GM21723 (cell line): ENCODE data around the gene NAXD.
"Not testable (repeated sequence)": the region's sequence is repeated elsewhere in the genome, so short reads cannot be mapped to it uniquely, and the experiment has no call there.

Experiments used
- ATAC-seq: cut with Tn5 transposase; IDR thresholded peaks from one replicate; pipeline ENCODE4 v1.9.1; 2021; ENCODE audit warnings: mild to moderate bottlenecking, moderate library complexity; ENCODE audit not compliant: unreplicated experiment

Gene NAXD

DNA sequence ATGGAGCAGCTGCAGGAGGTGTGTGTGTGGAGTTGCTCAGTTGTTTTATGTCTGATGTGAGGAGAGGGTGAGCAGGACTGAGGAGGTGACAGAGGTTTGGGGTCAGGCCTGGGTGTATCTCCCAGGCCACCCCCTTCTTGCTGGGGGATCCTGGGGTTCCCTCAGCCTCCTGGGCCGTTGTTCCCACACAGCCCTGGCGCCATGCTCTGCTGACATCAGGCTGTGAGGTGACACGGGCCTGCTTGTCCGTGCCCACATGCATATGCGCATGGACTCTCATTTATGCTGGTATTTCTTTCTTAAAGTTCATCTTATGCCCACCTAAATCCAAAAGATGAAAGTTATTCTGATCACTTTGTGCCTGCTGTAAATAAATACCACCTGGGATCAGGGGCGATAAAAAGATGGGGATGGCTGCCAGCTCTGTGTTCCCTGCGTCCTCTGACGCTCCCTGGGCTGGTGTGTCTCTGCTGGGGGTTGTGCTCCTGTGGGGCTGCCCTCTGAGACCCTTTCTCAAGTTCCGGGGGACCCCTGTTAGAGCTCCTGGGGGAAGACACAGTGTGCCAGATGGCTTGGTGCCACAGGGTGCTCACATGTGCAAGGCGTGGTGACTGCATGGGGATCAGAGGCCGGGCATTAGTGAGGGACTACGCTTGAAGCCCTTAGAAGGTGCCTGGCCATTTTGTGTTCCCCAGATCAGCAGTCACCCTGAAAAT lies 12.6 kb downstream of the NAXD start:
- ATAC-seq: no peak

GRCh38 chr13:110628477-110628793 lies 13.1 kb downstream of the NAXD start:
- no peak for ATAC-seq

DNA sequence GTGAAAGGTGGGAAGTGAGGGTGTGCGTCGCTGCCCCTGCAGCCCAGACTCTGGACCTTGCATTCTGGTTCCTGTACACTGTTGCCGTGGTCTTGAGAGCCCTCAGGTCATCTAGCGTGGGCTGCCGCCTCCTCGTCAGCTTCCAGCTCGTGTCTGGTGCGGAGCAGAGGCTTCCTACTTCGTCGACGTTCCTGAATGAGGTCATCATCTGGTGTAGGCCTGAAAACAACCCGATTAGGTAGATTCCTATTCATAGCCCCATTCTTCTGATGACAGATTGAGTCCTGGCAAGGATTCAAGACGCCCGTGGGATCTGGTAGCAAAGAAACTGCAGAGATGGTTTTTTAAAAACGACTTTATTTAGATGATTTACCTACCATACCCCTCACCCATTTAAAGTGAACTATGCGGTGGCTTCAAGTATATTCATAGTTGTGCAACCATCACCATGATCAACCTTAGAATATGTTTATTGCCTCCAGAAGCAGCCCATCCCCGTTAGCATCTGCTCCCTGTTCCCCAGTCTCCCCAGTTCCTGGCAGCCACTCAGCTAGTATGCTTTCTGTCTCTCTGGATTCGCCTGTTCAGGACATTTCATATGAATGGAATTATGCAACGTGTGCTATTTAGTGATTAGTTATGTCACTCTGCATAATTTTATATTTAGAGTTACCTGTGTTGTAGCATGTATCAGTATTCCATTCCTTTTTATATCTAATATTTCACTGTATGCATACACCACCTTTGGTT lies 13.8 kb downstream of the NAXD start:
- no peak for ATAC-seq

DNA sequence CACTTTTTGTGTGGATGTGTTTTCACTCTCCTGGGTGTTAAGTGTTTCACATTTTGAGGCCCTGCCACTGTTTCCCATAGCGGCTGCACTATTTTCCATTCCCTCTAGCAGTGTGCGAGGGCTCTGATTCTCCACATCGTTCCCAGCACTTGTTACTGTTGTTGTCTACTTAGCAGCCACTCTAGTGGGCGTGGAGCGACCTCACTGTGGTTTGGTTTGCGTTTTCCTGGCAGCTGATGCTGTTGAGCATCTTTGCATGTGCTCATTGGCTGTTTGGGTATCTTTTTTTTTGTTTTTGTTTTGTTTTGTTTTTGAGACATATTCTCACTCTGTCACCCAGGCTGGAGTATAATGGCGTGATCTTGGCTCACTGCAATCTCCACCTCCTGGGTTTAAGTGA lies 14.4 kb downstream of the NAXD start:
- no peak for ATAC-seq

DNA sequence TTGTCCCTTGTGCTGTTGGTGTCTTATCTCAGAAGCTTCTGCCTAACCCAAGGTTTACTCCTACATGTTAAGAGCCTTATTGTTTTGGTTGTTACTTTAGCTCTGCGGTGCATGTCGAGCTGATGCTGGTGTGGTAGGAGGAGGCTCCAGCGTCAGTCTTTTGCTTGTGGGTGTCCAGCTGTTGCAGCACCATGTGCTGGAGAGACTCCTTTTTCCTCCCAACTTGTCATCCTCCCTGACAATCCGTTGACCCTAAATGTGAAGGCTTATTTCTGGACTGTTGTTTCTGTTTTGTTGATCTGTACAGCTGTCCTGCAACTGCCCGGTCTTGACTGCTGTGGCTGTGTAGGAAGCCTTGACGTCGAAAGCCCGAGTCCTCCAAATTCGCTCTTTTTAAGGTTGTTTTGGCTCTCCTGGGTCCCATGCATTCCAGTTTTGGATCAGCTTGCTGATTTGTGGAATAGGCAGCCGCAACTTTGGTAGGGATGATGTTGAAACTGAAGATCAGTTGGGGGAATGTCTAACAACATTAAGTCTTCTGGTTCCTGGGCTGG lies 15.3 kb downstream of the NAXD start:
- no peak for ATAC-seq

DNA sequence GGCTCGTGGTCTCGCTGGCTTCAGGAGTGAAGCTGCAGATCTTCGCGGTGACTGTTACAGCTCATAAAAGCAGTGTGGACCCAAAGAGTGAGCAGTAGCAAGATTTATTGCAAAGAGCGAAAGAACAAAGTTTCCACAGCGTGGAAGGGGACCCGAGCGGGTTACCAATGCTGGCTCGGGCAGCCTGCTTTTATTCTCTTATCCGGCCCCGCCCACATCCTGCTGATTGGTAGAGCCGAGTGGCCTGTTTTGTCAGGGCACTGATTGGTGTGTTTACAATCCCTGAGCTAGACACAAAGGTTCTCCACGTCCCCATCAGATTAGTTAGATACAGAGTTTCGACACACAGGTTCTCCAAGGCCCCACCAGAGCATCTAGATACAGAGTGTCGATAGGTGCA lies 16.9 kb downstream of the NAXD start:
- not testable (repeated sequence) for ATAC-seq

DNA sequence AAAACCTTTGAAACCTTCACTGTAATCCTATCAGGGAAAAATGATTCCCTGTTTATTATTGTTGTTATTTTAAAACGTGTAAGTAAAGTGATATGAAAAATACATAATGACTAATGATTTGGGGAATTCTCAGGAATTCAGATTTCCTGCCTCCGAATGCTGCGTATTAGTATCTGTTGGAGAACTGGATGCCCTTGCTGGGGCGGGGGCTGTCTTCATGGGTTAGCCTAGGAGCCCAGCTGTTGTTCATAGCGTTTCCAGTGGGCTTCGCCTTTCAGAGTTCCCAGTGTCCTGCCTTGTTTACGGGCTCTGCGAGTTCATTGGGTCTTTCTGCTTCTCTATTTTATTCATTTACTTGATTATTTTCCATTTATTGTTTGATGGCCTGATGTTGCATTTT lies 18.4 kb downstream of the NAXD start:
- ATAC-seq: no peak

- no peak for ATAC-seq
Observed at GRCh38 chr13:110634558-110634957, 19.2 kb downstream of the NAXD start.

- no peak for ATAC-seq
Observed at GRCh38 chr13:110635405-110636002, 20.2 kb downstream of the NAXD start.

- no peak for ATAC-seq
Observed at GRCh38 chr13:110636053-110636475, 20.7 kb downstream of the NAXD start.

GRCh38 chr13:110636701-110637201 lies 21.4 kb downstream of the NAXD start:
- ATAC-seq: no peak

GRCh38 chr13:110637275-110637674 lies 21.9 kb downstream of the NAXD start:
- no peak for ATAC-seq

- ATAC-seq: no peak
Observed at GRCh38 chr13:110637747-110638146, 22.4 kb downstream of the NAXD start.

DNA sequence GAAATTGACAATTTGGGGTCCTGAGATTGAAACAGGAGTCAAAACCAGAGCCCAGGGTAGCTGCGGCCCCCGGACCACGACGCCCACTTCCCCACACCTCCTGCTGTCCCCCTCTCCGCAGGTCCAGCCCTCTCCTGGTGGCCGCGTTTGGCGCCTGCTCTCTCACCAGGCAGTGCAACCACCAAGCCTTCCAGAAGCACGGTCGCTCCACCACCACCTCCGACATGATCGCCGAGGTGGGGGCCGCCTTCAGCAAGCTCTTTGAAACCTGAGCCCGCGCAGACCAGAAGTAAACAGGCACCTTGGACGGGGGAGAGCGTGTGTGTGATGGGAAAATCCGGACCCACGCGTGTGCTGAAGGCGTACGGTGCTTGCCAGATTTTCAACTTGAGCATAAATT lies 22.9 kb downstream of the NAXD start:
- no peak for ATAC-seq

DNA sequence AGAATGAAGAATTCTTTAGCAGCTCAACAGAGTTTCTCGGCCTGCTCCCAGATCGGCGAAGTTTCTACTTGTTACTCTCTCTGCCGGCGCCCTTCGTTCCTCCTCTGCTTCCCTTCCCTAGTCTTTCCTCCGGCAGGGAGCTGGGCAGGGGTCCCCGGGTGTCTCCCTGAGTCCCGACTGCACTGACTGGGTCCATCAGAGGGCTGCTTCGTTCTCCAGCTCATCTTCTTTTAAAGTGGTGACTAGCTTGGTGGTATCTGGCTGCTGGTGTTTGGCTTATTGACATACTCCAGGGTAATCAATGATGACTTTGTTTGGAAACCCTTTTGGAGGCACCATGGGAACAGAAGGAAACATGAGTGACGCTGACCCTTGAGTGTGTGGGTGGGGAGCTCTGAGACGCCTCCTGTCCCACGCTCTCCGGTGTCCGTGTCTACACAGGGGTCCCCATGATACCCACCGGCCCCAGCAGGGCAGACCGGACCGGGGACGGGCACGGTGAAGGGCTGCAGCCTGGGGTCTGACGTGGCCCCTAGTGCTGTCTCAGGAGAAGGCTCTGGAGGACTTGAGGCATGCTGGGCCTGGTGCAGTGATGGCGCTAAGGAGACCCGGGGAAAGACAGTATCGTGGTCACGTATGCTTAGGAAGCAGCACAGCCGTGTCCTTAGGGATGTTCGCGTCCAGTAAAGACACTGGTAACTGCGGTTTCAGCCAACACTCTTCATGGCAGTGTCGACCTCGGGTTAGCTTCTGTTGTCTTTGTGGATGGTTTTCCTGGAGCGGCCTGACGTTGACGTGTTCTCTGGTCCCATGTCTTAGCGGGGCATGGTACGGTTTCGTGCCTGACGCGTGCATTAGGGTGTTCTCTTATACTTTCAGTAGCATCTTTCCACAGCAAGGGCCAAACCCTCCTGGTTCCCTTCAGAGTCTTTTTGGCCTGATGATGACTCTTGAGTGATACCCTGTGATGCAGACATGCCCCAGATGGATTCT lies 23.8 kb downstream of the NAXD start:
- ATAC-seq: no peak

DNA sequence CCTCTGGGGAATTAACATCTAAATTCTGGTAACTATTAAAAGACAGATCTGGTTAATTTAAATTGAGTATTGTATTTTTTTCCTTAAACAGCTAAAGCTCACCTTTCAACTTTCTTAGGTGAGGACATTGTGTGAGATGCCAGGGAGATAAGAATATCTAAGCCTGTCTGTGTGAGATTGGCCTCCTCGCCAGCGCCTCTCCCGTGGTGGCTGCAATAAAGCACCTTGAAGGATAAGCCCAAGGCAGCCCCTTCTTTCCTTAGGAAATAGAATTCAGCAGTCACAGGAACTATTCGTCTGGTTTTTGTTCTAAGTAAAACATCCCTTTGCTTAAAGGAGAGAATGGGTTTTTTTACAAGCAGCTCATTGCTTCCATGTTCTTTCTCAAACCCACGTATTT lies 24.6 kb downstream of the NAXD start:
- no peak for ATAC-seq

GRCh38 chr13:110640591-110641029 lies 25.3 kb downstream of the NAXD start:
- no peak for ATAC-seq

DNA sequence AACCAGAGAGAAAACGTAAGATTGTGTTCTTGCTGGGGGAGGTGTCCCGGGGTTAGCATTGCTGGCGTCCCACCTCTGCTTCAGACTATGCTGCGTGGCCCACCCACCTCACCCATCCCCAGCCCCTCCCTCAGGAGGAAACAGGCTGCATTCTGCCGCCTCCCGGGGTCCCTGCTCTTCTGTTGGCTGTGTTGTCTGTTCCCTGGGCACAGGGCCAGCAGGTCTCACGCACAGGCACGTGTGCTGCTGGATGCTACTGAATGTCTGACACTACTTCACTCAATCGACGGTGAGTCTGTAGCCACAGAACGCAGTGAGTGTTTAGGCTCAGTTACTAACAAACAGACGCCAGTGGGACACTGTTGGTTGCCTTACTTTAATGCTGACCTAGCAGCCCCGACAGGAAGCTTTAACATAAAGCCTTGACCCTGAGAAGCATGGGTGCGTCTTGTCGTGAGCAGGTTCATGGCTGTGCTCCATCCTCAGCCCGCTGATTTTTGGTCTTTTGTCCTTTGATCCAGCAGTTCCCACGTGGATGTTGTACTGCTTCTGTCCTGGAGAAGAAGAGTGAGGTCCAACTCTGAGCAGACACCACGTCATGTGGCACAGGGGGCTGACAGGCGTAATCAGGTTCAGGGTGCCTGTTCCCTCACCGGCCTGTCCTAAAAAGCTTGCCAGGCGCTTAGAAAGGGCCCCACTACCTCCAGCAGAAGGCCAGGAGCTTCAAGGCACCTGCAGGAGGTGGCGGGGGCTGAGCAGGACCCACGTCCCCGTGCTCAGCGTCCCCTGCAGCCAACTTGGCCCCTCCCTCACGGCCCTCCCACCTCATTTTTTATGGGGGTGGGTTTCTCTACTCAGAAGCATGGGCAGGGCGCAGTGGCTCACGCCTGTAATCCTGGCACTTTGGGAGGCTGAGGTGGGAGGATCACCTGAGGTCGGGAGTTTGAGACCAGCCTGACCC lies 26.0 kb downstream of the NAXD start:
- no peak for ATAC-seq

DNA sequence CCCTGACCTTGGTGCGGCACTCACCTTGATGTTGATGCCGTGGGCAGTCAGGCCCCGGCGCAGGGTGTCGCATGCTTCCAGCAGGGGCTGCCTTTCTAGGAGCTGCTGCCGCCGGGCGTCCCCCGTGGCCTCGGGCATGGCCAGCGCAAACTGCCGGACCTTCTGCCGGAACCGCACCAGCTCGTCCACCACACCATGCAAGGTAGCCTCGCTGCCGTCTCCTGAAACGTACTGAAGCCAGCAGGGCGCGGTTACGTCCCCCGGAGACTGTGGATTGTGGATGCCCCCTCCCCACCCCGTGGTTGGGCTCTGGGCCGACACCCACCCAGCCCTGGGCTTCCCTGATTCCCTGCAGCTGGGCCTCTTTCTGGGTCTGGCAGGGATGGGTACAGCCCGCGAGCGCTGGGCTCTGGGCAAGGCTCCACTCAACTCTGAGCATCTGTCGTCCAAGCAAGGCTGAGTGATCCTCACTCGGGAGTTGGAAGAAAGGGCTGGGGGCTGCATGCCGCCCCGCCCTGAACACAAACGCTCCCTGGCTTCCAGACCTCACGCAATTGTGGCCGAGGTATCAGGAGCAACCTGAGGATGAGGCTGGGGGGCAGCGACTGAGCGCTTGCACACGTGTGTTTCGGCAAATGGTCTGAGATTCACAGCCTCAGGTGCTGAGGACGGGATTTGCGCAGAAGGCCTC lies 27.1 kb downstream of the NAXD start:
- ATAC-seq: no peak
